ENCODE data around the gene AP1S1.
A peak's percentile ranks its signal among the peaks of the same experiment; 100 is the strongest.

Gene AP1S1

GRCh38 chr7:101156277-101156676, 2.0 kb downstream of the AP1S1 start:
- Histone ChIP-seq H3K4me1 (ENCODE audit: control insufficient read depth in 1 of 2, insufficient read depth in 2 of 2, low read length in 2 of 2) (peaks cover 16% of the 10 kb centered on the region in 2 donors), H3K9me3 (ENCODE audit: control insufficient read depth in 1 of 2, low read length in 2 of 2) (no peaks in the 10 kb centered on the region), H3K27ac (ENCODE audit: low read depth, low read length) (no peak overlapping the region), H3K27me3 (ENCODE audit: control insufficient read depth in 1 of 2, insufficient read depth in 2 of 2, low read length in 2 of 2) (peaks cover 0 to 2% of the 10 kb centered on the region in 2 donors), H3K9ac (ENCODE audit: low read depth in 1 of 2, low read length in 2 of 2) (no peak overlapping the region), H3K36me3 (ENCODE audit: control insufficient read depth in 1 of 2, insufficient read depth in 2 of 2, low read length in 2 of 2) (peaks cover 4 to 30% of the 10 kb centered on the region in 2 donors), H3K4me3 (ENCODE audit: low read depth in 1 of 2, low read length in 2 of 2) (no peak overlapping the region)

- Histone ChIP-seq H3K9me3 (ENCODE audit: control insufficient read depth in 1 of 2, low read length in 2 of 2) (no peaks in the 10 kb centered on the region), H3K36me3 (ENCODE audit: control insufficient read depth in 1 of 2, insufficient read depth in 2 of 2, low read length in 2 of 2) (peaks cover 4 to 30% of the 10 kb centered on the region in 2 donors), H3K9ac (ENCODE audit: low read depth in 1 of 2, low read length in 2 of 2) (no peak overlapping the region), H3K27me3 (ENCODE audit: control insufficient read depth in 1 of 2, insufficient read depth in 2 of 2, low read length in 2 of 2) (peaks cover 0 to 6% of the 10 kb centered on the region in 2 donors), H3K4me1 (ENCODE audit: control insufficient read depth in 1 of 2, insufficient read depth in 2 of 2, low read length in 2 of 2) (peaks cover 16% of the 10 kb centered on the region in 2 donors), H3K27ac (ENCODE audit: low read depth, low read length) (no peak overlapping the region), H3K4me3 (ENCODE audit: low read depth in 1 of 2, low read length in 2 of 2) (no peak overlapping the region)
These were observed 2.8 kb downstream of the AP1S1 start for GRCh38 chr7:101156866-101157589.

DNA sequence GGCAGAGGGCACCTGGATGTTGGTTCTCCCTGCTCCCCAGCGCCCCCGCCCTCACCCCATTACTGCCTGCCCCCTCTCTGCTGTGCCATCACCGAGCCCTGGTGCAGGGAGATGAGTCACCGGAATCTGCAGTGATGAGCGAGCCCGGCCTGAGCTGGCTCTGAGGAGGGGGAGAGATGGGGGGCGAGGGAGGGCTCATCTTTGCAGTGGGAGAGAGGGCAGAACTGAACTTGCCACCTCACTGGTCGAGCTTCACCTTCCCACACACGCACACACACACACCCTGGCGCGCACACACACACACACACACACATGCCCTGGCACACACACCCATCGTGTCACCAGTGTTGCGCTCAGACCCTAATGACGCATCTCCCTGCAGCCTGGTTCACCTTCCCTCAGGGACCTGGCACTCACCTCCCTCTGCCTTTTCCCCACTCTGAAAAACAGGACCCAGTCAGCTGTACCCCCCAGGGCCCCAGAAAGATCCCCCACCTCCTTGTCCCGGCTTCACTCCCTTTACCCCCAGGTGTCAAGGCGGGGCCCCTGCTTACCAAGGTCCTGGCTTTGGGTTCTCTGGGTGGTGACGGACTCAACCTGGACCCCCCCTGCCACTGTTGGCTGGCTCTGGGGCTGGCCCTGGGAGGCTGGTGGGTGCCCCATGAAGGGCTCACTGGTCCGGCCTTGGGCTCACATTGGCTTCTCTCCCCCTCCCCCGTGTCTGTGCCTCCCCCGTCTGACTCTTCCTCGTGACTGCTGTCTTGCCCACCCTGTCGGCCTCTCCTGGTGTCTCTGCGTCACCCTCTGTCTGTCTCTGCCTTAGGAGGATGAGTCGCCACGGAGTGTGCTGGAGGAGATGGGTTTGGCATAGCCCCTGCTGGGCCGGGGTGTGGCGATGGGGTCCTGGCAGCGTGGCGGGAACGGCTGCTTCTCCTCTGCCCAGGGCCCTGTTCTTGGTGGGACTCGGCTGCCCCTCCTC, 5.7 kb downstream of the AP1S1 start:
- H3K36me3 ChIP-seq (ENCODE audit: control insufficient read depth in 1 of 2, insufficient read depth in 2 of 2, low read length in 2 of 2) = peaks cover 4 to 30% of the 10 kb centered on the region in 2 donors

DNA sequence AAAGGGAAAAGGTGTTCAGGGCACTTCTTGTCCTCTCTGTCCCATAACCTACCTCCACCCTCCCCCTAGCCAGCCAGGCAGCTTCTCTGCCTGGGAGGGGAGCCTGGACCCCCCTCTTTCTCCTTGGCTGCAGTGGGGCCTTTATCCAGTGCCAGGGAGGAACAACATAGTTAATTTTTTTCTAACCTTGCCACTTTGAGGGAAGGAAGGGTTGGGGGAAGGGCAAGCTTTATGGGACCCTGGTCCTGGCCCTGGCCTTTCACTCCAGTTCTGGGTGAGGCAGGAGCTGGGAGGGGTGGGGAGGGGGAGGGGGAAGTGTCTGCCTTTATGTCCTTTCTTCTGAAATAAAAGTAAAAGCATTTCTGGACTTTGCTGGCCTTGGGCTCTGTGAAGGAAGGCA, 6.6 kb downstream of the AP1S1 start:
- H3K9me3 ChIP-seq (ENCODE audit: control insufficient read depth in 1 of 2, low read length in 2 of 2) = no peaks in the 10 kb centered on the region
- H3K27me3 ChIP-seq (ENCODE audit: control insufficient read depth in 1 of 2, insufficient read depth in 2 of 2, low read length in 2 of 2) = peaks cover 21 to 29% of the 10 kb centered on the region in 2 donors
- peaks cover 4 to 30% of the 10 kb centered on the region in 2 donors for H3K36me3 ChIP-seq (ENCODE audit: control insufficient read depth in 1 of 2, insufficient read depth in 2 of 2, low read length in 2 of 2)
- H3K4me3 ChIP-seq (ENCODE audit: low read depth in 1 of 2, low read length in 2 of 2) = no peak overlapping the region
- H3K9ac ChIP-seq (ENCODE audit: low read depth in 1 of 2, low read length in 2 of 2) = no peak overlapping the region
- peaks cover 13 to 30% of the 10 kb centered on the region in 2 donors for H3K4me1 ChIP-seq (ENCODE audit: control insufficient read depth in 1 of 2, insufficient read depth in 2 of 2, low read length in 2 of 2)
- no peak overlapping the region for H3K27ac ChIP-seq (ENCODE audit: low read depth, low read length)

More for the DNA sequence above, 5.7 kb downstream of the AP1S1 start:
- Histone ChIP-seq H3K27ac (ENCODE audit: low read depth, low read length) (no peak overlapping the region), H3K9me3 (ENCODE audit: control insufficient read depth in 1 of 2, low read length in 2 of 2) (no peaks in the 10 kb centered on the region), H3K4me1 (ENCODE audit: control insufficient read depth in 1 of 2, insufficient read depth in 2 of 2, low read length in 2 of 2) (peaks cover 16 to 29% of the 10 kb centered on the region in 2 donors), H3K9ac (ENCODE audit: low read depth in 1 of 2, low read length in 2 of 2) (peak overlapping the region in 1 of 2 donors; percentile 6), H3K27me3 (ENCODE audit: control insufficient read depth in 1 of 2, insufficient read depth in 2 of 2, low read length in 2 of 2) (peaks cover 15 to 23% of the 10 kb centered on the region in 2 donors), H3K4me3 (ENCODE audit: low read depth in 1 of 2, low read length in 2 of 2) (no peak overlapping the region)

GRCh38 chr7:101161692-101162471, 7.6 kb downstream of the AP1S1 start:
- H3K4me3 ChIP-seq (ENCODE audit: low read depth in 1 of 2, low read length in 2 of 2) = no peak overlapping the region
- peaks cover 26 to 37% of the 10 kb centered on the region in 2 donors for H3K27me3 ChIP-seq (ENCODE audit: control insufficient read depth in 1 of 2, insufficient read depth in 2 of 2, low read length in 2 of 2)
- H3K9me3 ChIP-seq (ENCODE audit: control insufficient read depth in 1 of 2, low read length in 2 of 2) = no peaks in the 10 kb centered on the region
- peaks cover 12 to 32% of the 10 kb centered on the region in 2 donors for H3K4me1 ChIP-seq (ENCODE audit: control insufficient read depth in 1 of 2, insufficient read depth in 2 of 2, low read length in 2 of 2)
- no peak overlapping the region for H3K9ac ChIP-seq (ENCODE audit: low read depth in 1 of 2, low read length in 2 of 2)
- H3K36me3 ChIP-seq (ENCODE audit: control insufficient read depth in 1 of 2, insufficient read depth in 2 of 2, low read length in 2 of 2) = peaks cover 4 to 29% of the 10 kb centered on the region in 2 donors
- H3K27ac ChIP-seq (ENCODE audit: low read depth, low read length) = no peak overlapping the region

GRCh38 chr7:101162551-101163278, 8.4 kb downstream of the AP1S1 start:
- Histone ChIP-seq H3K27me3 (ENCODE audit: control insufficient read depth in 1 of 2, insufficient read depth in 2 of 2, low read length in 2 of 2) (peaks cover 34 to 46% of the 10 kb centered on the region in 2 donors), H3K4me1 (ENCODE audit: control insufficient read depth in 1 of 2, insufficient read depth in 2 of 2, low read length in 2 of 2) (peaks cover 6 to 26% of the 10 kb centered on the region in 2 donors), H3K9me3 (ENCODE audit: control insufficient read depth in 1 of 2, low read length in 2 of 2) (no peaks in the 10 kb centered on the region), H3K4me3 (ENCODE audit: low read depth in 1 of 2, low read length in 2 of 2) (peak overlapping the region in 1 of 2 donors; percentile 51), H3K27ac (ENCODE audit: low read depth, low read length) (no peak overlapping the region), H3K9ac (ENCODE audit: low read depth in 1 of 2, low read length in 2 of 2) (no peak overlapping the region), H3K36me3 (ENCODE audit: control insufficient read depth in 1 of 2, insufficient read depth in 2 of 2, low read length in 2 of 2) (peaks cover 0 to 21% of the 10 kb centered on the region in 2 donors)

DNA sequence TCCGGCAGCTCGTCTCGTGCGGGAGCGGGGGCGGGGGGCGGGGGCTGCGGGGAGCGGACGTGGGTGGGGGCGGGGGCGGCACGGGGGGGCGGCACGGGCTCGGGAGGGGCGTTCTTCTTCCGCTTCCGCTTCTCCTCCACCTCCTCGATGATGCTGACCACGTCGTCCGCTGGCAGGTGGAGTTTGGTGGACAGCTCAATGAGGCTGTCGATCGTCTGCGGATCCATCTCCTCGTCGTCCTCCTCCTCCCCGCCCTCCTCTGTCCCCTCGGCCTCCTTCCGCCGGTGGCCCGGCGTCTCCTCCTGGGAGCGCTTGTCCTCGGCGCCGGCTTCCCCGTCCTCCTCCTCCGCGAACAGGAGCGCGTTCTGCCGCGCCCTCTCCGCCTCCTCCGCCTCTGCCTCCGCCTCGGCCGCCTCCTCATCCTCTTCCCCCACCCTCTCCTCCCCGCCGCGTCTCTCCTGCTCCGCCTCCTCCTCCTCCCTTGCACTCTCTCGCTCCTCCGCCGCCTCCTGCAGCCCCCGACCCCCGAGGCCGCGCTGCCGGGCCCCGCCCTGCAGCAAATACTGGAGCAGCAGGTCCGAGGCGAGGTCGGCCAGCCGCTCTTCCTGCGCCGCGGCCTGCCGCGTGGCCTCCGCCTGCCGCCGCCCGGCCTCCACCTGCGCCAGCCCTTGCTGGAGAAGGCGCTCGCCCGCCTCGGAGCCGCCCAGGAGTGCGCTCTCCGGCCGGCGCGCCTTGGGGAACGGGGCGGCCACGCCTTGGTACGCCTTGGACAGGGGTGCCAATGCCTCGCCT, 9.2 kb downstream of the AP1S1 start:
- Histone ChIP-seq H3K9me3 (ENCODE audit: control insufficient read depth in 1 of 2, low read length in 2 of 2) (no peaks in the 10 kb centered on the region), H3K4me3 (ENCODE audit: low read depth in 1 of 2, low read length in 2 of 2) (peak overlapping the region in 1 of 2 donors; percentile 57), H3K9ac (ENCODE audit: low read depth in 1 of 2, low read length in 2 of 2) (no peak overlapping the region), H3K4me1 (ENCODE audit: control insufficient read depth in 1 of 2, insufficient read depth in 2 of 2, low read length in 2 of 2) (peaks cover 6 to 26% of the 10 kb centered on the region in 2 donors), H3K27ac (ENCODE audit: low read depth, low read length) (no peak overlapping the region), H3K27me3 (ENCODE audit: control insufficient read depth in 1 of 2, insufficient read depth in 2 of 2, low read length in 2 of 2) (peaks cover 41 to 53% of the 10 kb centered on the region in 2 donors), H3K36me3 (ENCODE audit: control insufficient read depth in 1 of 2, insufficient read depth in 2 of 2, low read length in 2 of 2) (peaks cover 0 to 17% of the 10 kb centered on the region in 2 donors)

- H3K9me3 ChIP-seq (ENCODE audit: control insufficient read depth in 1 of 2, low read length in 2 of 2) = no peaks in the 10 kb centered on the region
- H3K4me1 ChIP-seq (ENCODE audit: control insufficient read depth in 1 of 2, insufficient read depth in 2 of 2, low read length in 2 of 2) = peaks cover 7 to 27% of the 10 kb centered on the region in 2 donors
- H3K9ac ChIP-seq (ENCODE audit: low read depth in 1 of 2, low read length in 2 of 2) = no peak overlapping the region
- H3K27ac ChIP-seq (ENCODE audit: low read depth, low read length) = no peak overlapping the region
- peak overlapping the region in 1 of 2 donors; percentile 57 for H3K4me3 ChIP-seq (ENCODE audit: low read depth in 1 of 2, low read length in 2 of 2)
- peaks cover 45 to 61% of the 10 kb centered on the region in 2 donors for H3K27me3 ChIP-seq (ENCODE audit: control insufficient read depth in 1 of 2, insufficient read depth in 2 of 2, low read length in 2 of 2)
- H3K36me3 ChIP-seq (ENCODE audit: control insufficient read depth in 1 of 2, insufficient read depth in 2 of 2, low read length in 2 of 2) = peaks cover 0 to 9% of the 10 kb centered on the region in 2 donors
These were observed 10.0 kb downstream of the AP1S1 start for GRCh38 chr7:101164071-101164840.

All from duodenal mucosa (tissue), 2 donors.